ENCODE measurements around the gene PSMB4. TPM values are rescaled to one million over a fixed set of nuclear protein-coding genes. Genes with fewer than 3 reads are reported as not detected.
"Not testable (repeated sequence)": the region's sequence is repeated elsewhere in the genome, so short reads cannot be mapped to it uniquely, and the experiment has no call there.

The PSMB4 gene
- total RNA-seq, 4 donors from 2014 or later, result 188 to 267 (median 213) TPM

DNA sequence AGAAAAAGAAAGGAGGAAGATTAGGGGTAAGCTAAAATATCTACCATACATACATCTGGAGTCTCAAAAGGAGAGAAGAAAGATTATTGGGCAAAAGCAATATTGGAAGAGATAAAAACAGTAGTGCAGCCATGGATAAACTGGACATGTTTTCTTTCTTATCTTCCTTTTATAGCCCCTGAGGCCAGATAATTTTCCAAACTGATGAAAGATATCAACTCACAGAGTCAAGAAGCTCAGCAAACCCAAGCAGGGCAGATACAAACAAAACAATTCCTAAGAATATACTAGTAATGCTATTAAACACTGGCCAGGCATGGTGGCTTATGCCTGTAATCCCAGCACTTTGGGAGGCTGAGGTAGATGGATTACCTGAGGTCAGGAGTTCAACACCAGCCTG, 5.8 kb upstream of the PSMB4 start:
- TF ChIP-seq, protein P1, sequence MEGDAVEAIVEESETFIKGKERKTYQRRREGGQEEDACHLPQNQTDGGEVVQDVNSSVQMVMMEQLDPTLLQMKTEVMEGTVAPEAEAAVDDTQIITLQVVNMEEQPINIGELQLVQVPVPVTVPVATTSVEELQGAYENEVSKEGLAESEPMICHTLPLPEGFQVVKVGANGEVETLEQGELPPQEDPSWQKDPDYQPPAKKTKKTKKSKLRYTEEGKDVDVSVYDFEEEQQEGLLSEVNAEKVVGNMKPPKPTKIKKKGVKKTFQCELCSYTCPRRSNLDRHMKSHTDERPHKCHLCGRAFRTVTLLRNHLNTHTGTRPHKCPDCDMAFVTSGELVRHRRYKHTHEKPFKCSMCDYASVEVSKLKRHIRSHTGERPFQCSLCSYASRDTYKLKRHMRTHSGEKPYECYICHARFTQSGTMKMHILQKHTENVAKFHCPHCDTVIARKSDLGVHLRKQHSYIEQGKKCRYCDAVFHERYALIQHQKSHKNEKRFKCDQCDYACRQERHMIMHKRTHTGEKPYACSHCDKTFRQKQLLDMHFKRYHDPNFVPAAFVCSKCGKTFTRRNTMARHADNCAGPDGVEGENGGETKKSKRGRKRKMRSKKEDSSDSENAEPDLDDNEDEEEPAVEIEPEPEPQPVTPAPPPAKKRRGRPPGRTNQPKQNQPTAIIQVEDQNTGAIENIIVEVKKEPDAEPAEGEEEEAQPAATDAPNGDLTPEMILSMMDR (IDR thresholded peaks at IDR 0.05), result no peak
- TF ChIP-seq POLR2A (IDR thresholded peaks at IDR 0.05), result no peak
- intact Hi-C loops (cut with DNase I; ENCODE audit: low total_unique reads), result no loop called here
- no peak for DNase-seq (ENCODE audit: low spot score in 2 of 2)
- no peak overlapping the region for H3K4me3 ChIP-seq (ENCODE audit: low read depth, poor library complexity, severe bottlenecking)

DNA sequence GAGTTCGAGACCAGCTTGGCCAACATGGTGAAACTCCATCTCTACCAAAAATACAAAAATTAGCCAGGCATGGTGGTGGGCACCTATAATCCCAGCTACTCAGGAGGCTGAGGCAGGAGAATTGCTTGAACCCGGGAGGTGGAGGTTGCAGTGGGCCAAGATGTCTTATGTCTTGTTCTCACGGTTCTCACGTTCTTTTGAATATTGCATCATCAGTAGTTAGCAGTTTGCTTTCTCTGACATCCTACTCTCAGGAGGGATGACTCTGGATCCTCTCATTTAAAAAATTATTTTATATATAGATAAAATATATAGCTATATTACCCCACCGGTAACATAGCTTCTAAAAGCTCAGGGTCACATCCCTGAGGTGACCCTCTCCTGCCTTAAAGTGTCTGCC, 3.1 kb upstream of the PSMB4 start:
- peak in 1 of 2 donors; percentile 34 for DNase-seq (ENCODE audit: low spot score in 2 of 2)
- WGBS, 2 donors, result 79 to 82% methylated on average over 5 of the region's 5 CpGs
- intact Hi-C loops (cut with DNase I; ENCODE audit: low total_unique reads), result not testable (repeated sequence)

DNA sequence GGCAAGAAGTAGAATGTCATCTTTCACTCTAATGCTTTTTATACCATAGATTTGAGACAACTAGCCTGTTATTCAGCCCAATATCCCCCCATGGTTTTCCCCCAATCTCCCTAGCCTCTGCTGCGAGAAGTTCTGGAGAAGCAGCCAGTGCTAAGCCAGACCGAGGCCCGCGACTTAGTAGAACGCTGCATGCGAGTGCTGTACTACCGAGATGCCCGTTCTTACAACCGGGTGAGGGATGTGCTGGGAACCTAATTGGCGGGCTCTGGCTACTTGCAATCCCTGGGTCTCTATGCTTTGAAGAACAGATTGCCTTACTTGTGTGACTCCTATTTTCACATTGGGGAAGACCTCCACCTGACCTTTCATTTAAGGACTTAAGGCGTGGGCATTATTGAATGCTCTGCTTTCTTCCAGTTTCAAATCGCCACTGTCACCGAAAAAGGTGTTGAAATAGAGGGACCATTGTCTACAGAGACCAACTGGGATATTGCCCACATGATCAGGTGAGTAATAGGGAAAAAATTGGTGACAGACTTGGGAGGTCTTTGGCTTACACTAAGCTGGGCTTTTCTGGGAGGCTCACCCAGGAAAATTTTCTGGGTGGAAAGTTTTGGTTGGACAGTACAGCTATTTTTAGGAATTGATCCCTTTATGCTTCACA, 1.9 kb downstream of the PSMB4 start:
- intact Hi-C loops (cut with DNase I; ENCODE audit: low total_unique reads), result no loop called here
- TF ChIP-seq, protein P1 (IDR thresholded peaks at IDR 0.05), result no peak
- no peak for TF ChIP-seq POLR2A (IDR thresholded peaks at IDR 0.05)
- 90 to 92% methylated on average over 13 of the region's 13 CpGs for WGBS, 2 donors
- no peak overlapping the region for H3K4me3 ChIP-seq (ENCODE audit: low read depth, poor library complexity, severe bottlenecking)
- DNase-seq (ENCODE audit: low spot score in 2 of 2), result peak in 1 of 2 donors; percentile 73

More for the DNA sequence above, 3.1 kb upstream of the PSMB4 start:
- not testable (repeated sequence) for H3K4me3 ChIP-seq (ENCODE audit: low read depth, poor library complexity, severe bottlenecking)

DNA sequence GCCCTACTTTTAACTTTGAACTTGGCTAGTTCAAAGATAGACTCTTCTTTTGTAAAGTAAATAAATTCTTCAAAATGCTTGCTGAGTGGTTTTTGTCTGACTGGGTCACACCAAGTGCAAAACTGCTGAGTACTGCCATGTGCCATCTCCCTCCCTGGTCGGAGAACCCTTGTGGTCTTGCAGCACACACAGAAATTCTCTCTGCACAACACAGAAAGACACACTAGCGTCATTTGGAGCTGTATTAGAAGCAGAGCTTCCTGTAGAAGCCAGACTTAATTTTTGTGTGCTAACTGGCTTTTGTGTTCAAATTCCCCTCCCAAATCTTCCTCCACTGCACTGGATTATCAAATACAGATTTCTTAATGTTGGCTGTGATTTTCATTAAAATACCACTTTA, 2.5 kb downstream of the PSMB4 start:
- WGBS, 2 donors, result 65 to 74% methylated on average over 2 of the region's 2 CpGs
- intact Hi-C loops (cut with DNase I; ENCODE audit: low total_unique reads), result no loop called here
- no peak overlapping the region for H3K4me3 ChIP-seq (ENCODE audit: low read depth, poor library complexity, severe bottlenecking)
- DNase-seq (ENCODE audit: low spot score in 2 of 2), result no peak
- no peak for TF ChIP-seq POLR2A (IDR thresholded peaks at IDR 0.05)
- TF ChIP-seq, protein P1 (IDR thresholded peaks at IDR 0.05), result no peak

DNA sequence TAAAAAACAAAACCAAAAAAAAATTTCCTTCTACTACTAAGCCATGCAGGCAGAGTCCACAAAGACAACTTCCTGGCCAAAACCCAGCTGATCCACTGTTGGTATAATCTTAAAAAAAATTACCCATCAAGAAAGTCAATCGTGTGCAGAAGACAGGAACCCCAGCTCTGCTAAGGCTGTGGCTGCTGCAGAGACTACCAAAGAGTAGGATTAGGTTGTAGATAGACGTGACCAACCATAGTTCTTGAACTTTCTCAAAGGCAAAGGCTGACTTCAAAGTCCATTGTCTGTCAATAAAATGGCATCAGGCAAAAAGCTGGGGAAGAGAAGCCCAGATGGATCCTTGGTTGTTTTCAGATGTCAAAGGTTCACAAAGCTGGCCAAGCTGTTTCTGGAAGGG, 3.4 kb downstream of the PSMB4 start:
- 68 to 72% methylated on average over 2 of the region's 2 CpGs for WGBS, 2 donors
- TF ChIP-seq, protein P1 (IDR thresholded peaks at IDR 0.05), result no peak
- no peak for TF ChIP-seq POLR2A (IDR thresholded peaks at IDR 0.05)
- no peak overlapping the region for H3K4me3 ChIP-seq (ENCODE audit: low read depth, poor library complexity, severe bottlenecking)
- no peak for DNase-seq (ENCODE audit: low spot score in 2 of 2)
- intact Hi-C loops (cut with DNase I; ENCODE audit: low total_unique reads), result no loop called here

DNA sequence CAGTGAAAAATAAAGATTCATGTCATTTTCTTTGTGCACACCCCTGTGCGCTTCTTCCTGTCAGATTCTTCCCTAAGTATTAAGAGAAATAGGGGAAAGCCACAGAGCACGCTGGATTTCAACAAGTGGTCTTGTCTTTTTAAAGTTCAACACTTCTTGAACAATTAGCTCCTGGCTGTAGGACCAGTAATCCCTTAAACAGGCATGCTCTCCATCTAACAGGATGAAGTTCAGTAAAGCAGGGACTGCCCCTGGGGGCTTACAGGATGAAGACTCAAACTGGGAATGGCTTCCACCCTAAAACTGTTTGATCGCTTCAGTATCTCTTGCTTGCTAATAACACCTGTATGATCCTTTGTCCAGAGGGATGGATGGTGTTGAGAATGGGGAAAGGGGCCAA, 4.2 kb downstream of the PSMB4 start:
- DNase-seq (ENCODE audit: low spot score in 2 of 2), result no peak
- intact Hi-C loops (cut with DNase I; ENCODE audit: low total_unique reads), result no loop called here
- no peak overlapping the region for H3K4me3 ChIP-seq (ENCODE audit: low read depth, poor library complexity, severe bottlenecking)
- TF ChIP-seq, protein P1 (IDR thresholded peaks at IDR 0.05), result no peak
- no peak for TF ChIP-seq POLR2A (IDR thresholded peaks at IDR 0.05)
- 86 to 89% methylated on average over 3 of the region's 3 CpGs for WGBS, 2 donors

All from lower leg skin (tissue), 4 donors.